GM21447 (cell line): ENCODE measurements around the gene CCDC126.
A peak's percentile ranks its signal among the peaks of the same experiment; 100 is the strongest.
"Not testable (repeated sequence)": the region's sequence is repeated elsewhere in the genome, so short reads cannot be mapped to it uniquely, and the experiment has no call there.

Source experiments
- ATAC-seq: cut with Tn5 transposase; IDR thresholded peaks from one replicate; pipeline ENCODE4 v1.9.1; 2021; ENCODE audit not compliant: unreplicated experiment

Gene CCDC126

GRCh38 chr7:23622506-23622925, 25.3 kb downstream of the CCDC126 start:
- ATAC-seq: no peak

GRCh38 chr7:23628370-23628769, 31.2 kb downstream of the CCDC126 start:
- ATAC-seq: no peak

GRCh38 chr7:23633417-23633816, 36.2 kb downstream of the CCDC126 start:
- no peak for ATAC-seq

GRCh38 chr7:23645822-23646221, 48.6 kb downstream of the CCDC126 start:
- no peak for ATAC-seq

- no peak for ATAC-seq
These were observed 56.8 kb downstream of the CCDC126 start for GRCh38 chr7:23653942-23654341.

- no peak for ATAC-seq
These were observed 57.3 kb downstream of the CCDC126 start for GRCh38 chr7:23654508-23654907.

- no peak for ATAC-seq
These were observed 58.3 kb downstream of the CCDC126 start for GRCh38 chr7:23655433-23655832.

- ATAC-seq: no peak
These were observed 61.7 kb downstream of the CCDC126 start for GRCh38 chr7:23658831-23659427.

- no peak for ATAC-seq
These were observed 64.2 kb downstream of the CCDC126 start for GRCh38 chr7:23661385-23661784.

- no peak for ATAC-seq
These were observed 65.2 kb downstream of the CCDC126 start for GRCh38 chr7:23662124-23662983.

GRCh38 chr7:23662984-23663313, 65.8 kb downstream of the CCDC126 start:
- ATAC-seq: no peak

GRCh38 chr7:23664122-23664521, 66.9 kb downstream of the CCDC126 start:
- no peak for ATAC-seq

GRCh38 chr7:23672033-23672432, 74.9 kb downstream of the CCDC126 start:
- ATAC-seq: no peak

- ATAC-seq: peak; percentile 82
These were observed 82.8 kb downstream of the CCDC126 start, which contains the start of gene FAM221A for GRCh38 chr7:23679898-23680413. TSS of gene FAM221A (plus strand) at chr7:23680199. CDS start at chr7:23680219, 20 bp downstream.

- ATAC-seq: peak; percentile 45
These were observed 83.5 kb downstream of the CCDC126 start for GRCh38 chr7:23680414-23681405.

GRCh38 chr7:23684041-23684440, 86.9 kb downstream of the CCDC126 start:
- not testable (repeated sequence) for ATAC-seq

- ATAC-seq: no peak
These were observed 88.5 kb downstream of the CCDC126 start for GRCh38 chr7:23685731-23686130.

- ATAC-seq: no peak
These were observed 89.8 kb downstream of the CCDC126 start for GRCh38 chr7:23687011-23687410.

- ATAC-seq: no peak
These were observed 92.0 kb downstream of the CCDC126 start for GRCh38 chr7:23689165-23689564.

- no peak for ATAC-seq
These were observed 94.1 kb downstream of the CCDC126 start for GRCh38 chr7:23691320-23691719.

- no peak for ATAC-seq
These were observed 96.0 kb downstream of the CCDC126 start for GRCh38 chr7:23693224-23693623.
